OCI-LY7 (cell line): Measurements from ENCODE around the gene SETD1B. TPM values are rescaled to one million over a fixed set of nuclear protein-coding genes. Genes with fewer than 3 reads are reported as not detected.

Source experiments
- BruUV-seq: library from RNA; stranded (reverse); fragments of 400-500 nt; replicated peaks from 2 replicates; lab custom pipeline; 2021; lab: Mats Ljungman, UMichigan
- CTCF ChIA-PET: fragments of 300-600 bp; sonication (Branson Sonifier 250); formaldehyde crosslinking; loops from one replicate; lab custom pipeline; 2022; ENCODE audit warnings: antibody characterized with exemption; ENCODE audit not compliant: unreplicated experiment; lab: Charles Lee
- POLR2A ChIA-PET: fragments of 300-600 bp; sonication (Branson Sonifier 250); formaldehyde crosslinking; loops from one replicate; lab custom pipeline; 2022; ENCODE audit warnings: antibody characterized with exemption; lab: Charles Lee
- DNase-seq: peaks from one replicate; pipeline ENCODE4 v3.0.0-alpha.2; 2015; ENCODE audit warnings: low spot score
- H2AFZ ChIP-seq: fragments of 200-600 bp; sonication (generic), shearing (Covaris generic); 2 replicates; pipeline ENCODE4 v1.6.1; 2014; ENCODE audit warnings: mild to moderate bottlenecking, antibody characterized with exemption, low read length, moderate library complexity
- H3K27ac ChIP-seq: fragments of 200-600 bp; sonication (generic); 2 replicates; pipeline ENCODE4 v1.5.1; 2014; ENCODE audit warnings: mixed run types, low read depth, mild to moderate bottlenecking, moderate library complexity, low read length, inconsistent platforms; ENCODE audit not compliant: poor library complexity, severe bottlenecking
- H3K36me3 ChIP-seq: fragments of 200-600 bp; sonication (generic); 2 replicates; pipeline ENCODE4 v1.6.1; 2014; ENCODE audit warnings: mild to moderate bottlenecking, antibody characterized with exemption, low read length, moderate library complexity, mixed read lengths; ENCODE audit not compliant: insufficient read depth
- H3K4me1 ChIP-seq: fragments of 200-600 bp; sonication (generic); 2 replicates; pipeline ENCODE4 v1.5.1; 2014; ENCODE audit warnings: mild to moderate bottlenecking, low read length; ENCODE audit not compliant: insufficient read depth, poor library complexity, severe bottlenecking
- H3K4me2 ChIP-seq: fragments of 200-600 bp; sonication (generic); 2 replicates; pipeline ENCODE4 v1.6.1; 2014; ENCODE audit warnings: mild to moderate bottlenecking, low read length
- H3K4me3 ChIP-seq: fragments of 200-600 bp; sonication (generic); 2 replicates; pipeline ENCODE4 v1.5.1; 2014; ENCODE audit warnings: mild to moderate bottlenecking, low read depth, low read length; ENCODE audit not compliant: poor library complexity, severe bottlenecking
- H3K79me2 ChIP-seq: fragments of 200-600 bp; sonication (generic); 2 replicates; pipeline ENCODE4 v1.6.1; 2016; ENCODE audit warnings: low read depth, mild to moderate bottlenecking, low read length, moderate library complexity, mixed read lengths; ENCODE audit not compliant: insufficient read depth
- H3K9me2 ChIP-seq: fragments of 200-600 bp; sonication (generic); 2 replicates; pipeline ENCODE4 v1.6.1; 2016; ENCODE audit warnings: mild to moderate bottlenecking, low read length, mixed read lengths; ENCODE audit not compliant: insufficient read depth
- H3K9me3 ChIP-seq: fragments of 200-600 bp; sonication (generic); 2 replicates; pipeline ENCODE4 v1.6.1; 2014; ENCODE audit warnings: mild to moderate bottlenecking, mixed run types, low read length, mixed read lengths
- H4K20me1 ChIP-seq: fragments of 200-600 bp; sonication (generic); 2 replicates; pipeline ENCODE4 v1.6.1; 2014; ENCODE audit warnings: mild to moderate bottlenecking, antibody characterized with exemption, low read length, moderate library complexity, mixed read lengths; ENCODE audit not compliant: insufficient read depth
- EZH2phosphoT487 ChIP-seq: fragments of 200-600 bp; sonication (generic); IDR thresholded peaks from 2 replicates; pipeline ENCODE4 v1.6.1; 2018; ENCODE audit warnings: low read depth, borderline replicate concordance, mild to moderate bottlenecking, mixed run types, antibody characterized with exemption, low read length, moderate library complexity, mixed read lengths
- intact Hi-C: fragments of 100-400 bp; cut with micrococcal nuclease; formaldehyde crosslinking; loops from one replicate; pipeline ENCODE4 v1.10.0; 2022; ENCODE audit not compliant: unreplicated experiment
- total RNA-seq, 2 experiments: library from RNA; depleted of rRNA in 1 of 2; stranded (reverse); fragments of >200 nt in 1 of 2; shearing (Covaris generic) in 1 of 2; gene quantifications; 2 replicates each; pipeline ENCODE4 v1.2.3, GENCODE V29; 2014 to 2022
- TF ChIP-seq, protein P1 (sequence below): fragments of 200-600 bp; sonication (generic); conservative IDR thresholded peaks from 2 replicates; pipeline ENCODE4 v1.5.1; 2014; ENCODE audit warnings: mild to moderate bottlenecking, antibody characterized with exemption, low read length, moderate library complexity, mixed read lengths

Gene SETD1B
- total RNA-seq, 2 experiments from 2014 or later: 4.7 to 22.5 TPM

DNA sequence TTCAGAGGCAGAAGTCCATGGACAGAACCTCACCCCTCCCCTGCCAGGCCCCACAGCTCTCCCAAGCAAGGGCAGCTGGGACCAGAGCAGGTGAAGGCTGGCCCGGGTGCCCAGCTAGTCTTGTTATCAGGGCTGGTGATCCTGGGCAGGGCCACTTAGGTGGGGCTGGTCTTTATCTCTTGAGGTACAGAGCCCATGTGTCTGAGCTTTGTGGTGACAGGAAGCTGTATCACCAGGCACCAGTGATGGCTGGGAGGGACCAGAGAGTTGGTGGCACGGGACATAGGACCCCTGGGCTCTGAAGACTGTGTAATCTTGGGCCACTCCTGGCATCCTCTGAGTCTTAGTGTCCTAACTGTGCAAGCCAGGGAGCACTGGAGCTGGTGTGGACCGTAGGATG, 67.7 kb downstream of the SETD1B start:
- TF ChIP-seq EZH2phosphoT487: no peak
- TF ChIP-seq, protein P1, sequence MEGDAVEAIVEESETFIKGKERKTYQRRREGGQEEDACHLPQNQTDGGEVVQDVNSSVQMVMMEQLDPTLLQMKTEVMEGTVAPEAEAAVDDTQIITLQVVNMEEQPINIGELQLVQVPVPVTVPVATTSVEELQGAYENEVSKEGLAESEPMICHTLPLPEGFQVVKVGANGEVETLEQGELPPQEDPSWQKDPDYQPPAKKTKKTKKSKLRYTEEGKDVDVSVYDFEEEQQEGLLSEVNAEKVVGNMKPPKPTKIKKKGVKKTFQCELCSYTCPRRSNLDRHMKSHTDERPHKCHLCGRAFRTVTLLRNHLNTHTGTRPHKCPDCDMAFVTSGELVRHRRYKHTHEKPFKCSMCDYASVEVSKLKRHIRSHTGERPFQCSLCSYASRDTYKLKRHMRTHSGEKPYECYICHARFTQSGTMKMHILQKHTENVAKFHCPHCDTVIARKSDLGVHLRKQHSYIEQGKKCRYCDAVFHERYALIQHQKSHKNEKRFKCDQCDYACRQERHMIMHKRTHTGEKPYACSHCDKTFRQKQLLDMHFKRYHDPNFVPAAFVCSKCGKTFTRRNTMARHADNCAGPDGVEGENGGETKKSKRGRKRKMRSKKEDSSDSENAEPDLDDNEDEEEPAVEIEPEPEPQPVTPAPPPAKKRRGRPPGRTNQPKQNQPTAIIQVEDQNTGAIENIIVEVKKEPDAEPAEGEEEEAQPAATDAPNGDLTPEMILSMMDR: no peak
- no peaks in the 10 kb centered on the region for H3K9me3 ChIP-seq
- BruUV-seq: no TSS peak
- no peaks in the 10 kb centered on the region for H3K79me2 ChIP-seq
- no peak for DNase-seq
- H3K4me1 ChIP-seq: no peaks in the 10 kb centered on the region
- H3K4me3 ChIP-seq: no peak overlapping the region
- intact Hi-C loops: no loop called here
- no peak overlapping the region for H3K4me2 ChIP-seq
- CTCF ChIA-PET: no interaction called here
- no peaks in the 10 kb centered on the region for H4K20me1 ChIP-seq
- H3K9me2 ChIP-seq: no peaks in the 10 kb centered on the region
- H3K27ac ChIP-seq: no peak overlapping the region
- POLR2A ChIA-PET: interaction anchor here (0.6 kb wide), 1 partner anchor 1211 kb away, joined by 3 read pairs; no protein-coding TSS in a partner anchor
- H3K36me3 ChIP-seq: no peaks in the 10 kb centered on the region
- H2AFZ ChIP-seq: no peak overlapping the region

DNA sequence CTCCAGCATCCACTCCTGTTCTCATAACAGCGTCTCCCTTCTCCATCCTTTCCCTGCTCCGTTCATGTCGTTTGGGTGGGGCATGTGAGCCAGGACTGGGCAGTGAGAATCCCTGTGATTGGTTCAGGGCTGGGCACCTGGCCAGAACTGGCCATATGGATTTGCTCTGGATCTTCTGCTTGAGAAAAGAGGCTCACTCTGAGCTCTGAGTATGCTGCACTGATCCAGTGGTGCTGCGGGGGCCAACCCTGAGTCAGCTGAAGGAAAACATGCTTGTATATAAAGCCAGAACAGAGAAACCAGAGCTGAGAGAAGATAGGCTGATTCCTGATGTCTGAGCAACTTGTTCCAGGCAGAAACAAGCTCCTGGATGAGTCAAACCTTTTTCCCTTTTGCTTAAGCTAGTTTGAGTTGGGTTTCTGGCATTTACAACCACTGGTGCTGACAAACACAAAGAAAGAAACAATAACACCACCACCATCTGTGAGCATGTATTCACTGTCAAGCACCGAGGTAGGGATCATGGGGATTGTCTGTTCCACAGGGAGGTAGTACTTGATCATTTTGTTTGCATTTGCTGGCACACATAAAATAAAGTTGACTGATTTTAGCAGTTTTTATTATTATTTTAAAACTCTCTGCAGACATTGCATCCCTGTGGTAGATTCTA, 68.9 kb downstream of the SETD1B start:
- H4K20me1 ChIP-seq: no peaks in the 10 kb centered on the region
- ChIA-PET POLR2A (no interaction called here), CTCF (interaction anchor here (0.7 kb wide), 1 partner anchor 79 kb away, joined by 5 read pairs; the partner anchor contains the start of gene RHOF)
- H3K9me3 ChIP-seq: no peaks in the 10 kb centered on the region
- no peaks in the 10 kb centered on the region for H3K79me2 ChIP-seq
- no peak overlapping the region for H2AFZ ChIP-seq
- intact Hi-C loops: no loop called here
- BruUV-seq: no TSS peak
- TF ChIP-seq, protein P1: no peak
- TF ChIP-seq EZH2phosphoT487: no peak
- no peak overlapping the region for H3K27ac ChIP-seq
- H3K4me3 ChIP-seq: no peak overlapping the region
- H3K4me1 ChIP-seq: no peaks in the 10 kb centered on the region
- no peak for DNase-seq
- no peaks in the 10 kb centered on the region for H3K36me3 ChIP-seq
- no peaks in the 10 kb centered on the region for H3K9me2 ChIP-seq
- H3K4me2 ChIP-seq: no peak overlapping the region

DNA sequence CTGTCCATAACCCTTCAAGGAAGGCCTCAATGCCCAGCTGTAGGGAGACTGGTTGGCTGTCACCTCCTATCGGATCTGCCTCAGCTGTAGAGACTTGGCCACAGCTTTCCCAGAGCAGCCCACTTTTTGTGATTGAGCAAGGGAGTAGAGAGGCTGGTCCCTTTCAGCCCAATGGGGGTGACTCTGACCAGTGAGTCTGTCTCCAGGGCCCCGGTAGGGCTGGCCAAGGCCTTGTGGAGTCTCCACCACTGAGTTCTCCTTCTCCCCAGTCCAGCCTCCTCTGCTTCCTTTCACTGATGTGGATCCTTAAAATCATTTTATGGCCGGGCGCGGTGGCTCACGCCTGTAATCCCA, 69.4 kb downstream of the SETD1B start:
- Histone ChIP-seq H3K9me2 (no peaks in the 10 kb centered on the region), H4K20me1 (no peaks in the 10 kb centered on the region), H3K79me2 (no peaks in the 10 kb centered on the region), H3K4me1 (no peaks in the 10 kb centered on the region), H3K9me3 (no peaks in the 10 kb centered on the region), H3K4me3 (no peak overlapping the region), H2AFZ (no peak overlapping the region), H3K27ac (no peak overlapping the region), H3K36me3 (no peaks in the 10 kb centered on the region), H3K4me2 (no peak overlapping the region)
- DNase-seq: no peak
- CTCF ChIA-PET: interaction anchor here (0.7 kb wide), 1 partner anchor 79 kb away, joined by 5 read pairs; the partner anchor contains the start of gene RHOF
- intact Hi-C loops: no loop called here
- no TSS peak for BruUV-seq
- TF ChIP-seq EZH2phosphoT487: no peak
- TF ChIP-seq, protein P1: no peak
- POLR2A ChIA-PET: interaction anchor here (1.4 kb wide), 1 partner anchor 9 kb away, joined by 3 read pairs; no protein-coding TSS in a partner anchor
